ENCODE results near the gene MYH7.
"Not testable (repeated sequence)": the region's sequence is repeated elsewhere in the genome, so short reads cannot be mapped to it uniquely, and the experiment has no call there.

- not testable (repeated sequence) for TF ChIP-seq CTCF (optimal IDR thresholded peaks at IDR 0.05 in 1 of 3, IDR thresholded peaks at IDR 0.05 in 1 of 3, conservative IDR thresholded peaks at IDR 0.05 in 1 of 3; ENCODE audit: extremely low read depth in 1 of 3, insufficient read depth in 2 of 3, low read length in 3 of 3); EZH2 (IDR thresholded peaks at IDR 0.05; ENCODE audit: low read length)
These were observed 45.6 kb downstream of the MYH7 start for GRCh38 chr14:23389871-23390270.
